H1 (cell line): ENCODE measurements around the gene PRKN. TPM values are rescaled to one million over a fixed set of nuclear protein-coding genes. Genes with fewer than 3 reads are reported as not detected.

ENCODE experiments used
- BACH1 ChIP-seq: IDR thresholded peaks from 2 replicates; pipeline ENCODE4 v1.6.1; 2012; ENCODE audit warnings: low read length, improper control_type of control experiment
- BCL11A ChIP-seq, 2 experiments: IDR thresholded peaks; one replicate each; pipeline ENCODE4 v1.6.1; 2011; ENCODE audit warnings: low read depth in 2 of 2, low read length in 2 of 2, mild to moderate bottlenecking in 2 of 2
- JUN ChIP-seq: IDR thresholded peaks from 2 replicates; pipeline ENCODE4 v1.6.1; 2011; ENCODE audit warnings: low read depth, mild to moderate bottlenecking, improper control_type of control experiment, low read length
- MAX ChIP-seq: IDR thresholded peaks from 2 replicates; pipeline ENCODE4 v1.6.1; 2012; ENCODE audit warnings: inconsistent platforms
- RAD21 ChIP-seq, 2 experiments: IDR thresholded peaks in 1 of 2; conservative IDR thresholded peaks in 1 of 2; 2 replicates each; pipeline ENCODE4 v1.6.1; 2011; ENCODE audit warnings: low read depth in 2 of 2, low read length in 2 of 2, improper control_type of control experiment in 1 of 2, inconsistent platforms in 1 of 2, mild to moderate bottlenecking in 1 of 2, moderate library complexity in 1 of 2
- RFX5 ChIP-seq: IDR thresholded peaks from 2 replicates; pipeline ENCODE4 v1.6.1; 2011; ENCODE audit warnings: low read depth, low read length, improper control_type of control experiment, borderline replicate concordance
- RXRA ChIP-seq: IDR thresholded peaks from 2 replicates; pipeline ENCODE4 v1.6.1; 2011; ENCODE audit warnings: low read depth, mild to moderate bottlenecking, low read length, moderate library complexity; ENCODE audit not compliant: insufficient read depth
- TAF7 ChIP-seq: optimal IDR thresholded peaks from 2 replicates; pipeline ENCODE3; 2011; ENCODE audit warnings: low read depth, mild to moderate bottlenecking, inconsistent platforms, low read length, moderate library complexity, borderline replicate concordance
- polyA plus RNA-seq, 7 experiments: library from polyadenylated mRNA; depleted of rRNA in 3 of 7; stranded (reverse) in 5 of 7; unstranded in 2 of 7; fragments of >200 nt in 5 of 7; fragments of 200-250 nt in 2 of 7; gene quantifications; 1 replicate in 5 of 7; 2 replicates in 1 of 7; 4 replicates in 1 of 7; pipeline versions ENCODE4 v1.2.1 to v1.2.3, GENCODE V29; 2011 to 2013; ENCODE audit warnings: missing spikeins in 2 of 7, mixed read lengths in 2 of 7
- total RNA-seq: library from RNA; stranded (reverse); fragmentation: NEBNext Ultra II Directional; extraction: Animal tissue kit (Norgen Biotek cat#: 25700); gene quantifications from 2 replicates; pipeline ENCODE4 v1.2.1, GENCODE V29; 2021
- TF ChIP-seq, protein P1 (sequence below): fragments of 300-600 bp; sonication (generic); IDR thresholded peaks from 2 replicates; pipeline ENCODE4 v1.7.1; 2012; ENCODE audit warnings: low read length, moderate library complexity, mild to moderate bottlenecking, inconsistent platforms; ENCODE audit not compliant: insufficient replicate concordance
- TF ChIP-seq, protein P2 (sequence below): IDR thresholded peaks from 2 replicates; pipeline ENCODE4 v1.6.1; 2011; ENCODE audit warnings: low read length, improper control_type of control experiment

Gene PRKN
- total and polyA plus RNA-seq, 2 of the 8 experiments (the other 6 are each of a cell fraction or from before 2014, with no cell fraction given) = 0.13 to 0.29 TPM

- TF ChIP-seq, protein P1, sequence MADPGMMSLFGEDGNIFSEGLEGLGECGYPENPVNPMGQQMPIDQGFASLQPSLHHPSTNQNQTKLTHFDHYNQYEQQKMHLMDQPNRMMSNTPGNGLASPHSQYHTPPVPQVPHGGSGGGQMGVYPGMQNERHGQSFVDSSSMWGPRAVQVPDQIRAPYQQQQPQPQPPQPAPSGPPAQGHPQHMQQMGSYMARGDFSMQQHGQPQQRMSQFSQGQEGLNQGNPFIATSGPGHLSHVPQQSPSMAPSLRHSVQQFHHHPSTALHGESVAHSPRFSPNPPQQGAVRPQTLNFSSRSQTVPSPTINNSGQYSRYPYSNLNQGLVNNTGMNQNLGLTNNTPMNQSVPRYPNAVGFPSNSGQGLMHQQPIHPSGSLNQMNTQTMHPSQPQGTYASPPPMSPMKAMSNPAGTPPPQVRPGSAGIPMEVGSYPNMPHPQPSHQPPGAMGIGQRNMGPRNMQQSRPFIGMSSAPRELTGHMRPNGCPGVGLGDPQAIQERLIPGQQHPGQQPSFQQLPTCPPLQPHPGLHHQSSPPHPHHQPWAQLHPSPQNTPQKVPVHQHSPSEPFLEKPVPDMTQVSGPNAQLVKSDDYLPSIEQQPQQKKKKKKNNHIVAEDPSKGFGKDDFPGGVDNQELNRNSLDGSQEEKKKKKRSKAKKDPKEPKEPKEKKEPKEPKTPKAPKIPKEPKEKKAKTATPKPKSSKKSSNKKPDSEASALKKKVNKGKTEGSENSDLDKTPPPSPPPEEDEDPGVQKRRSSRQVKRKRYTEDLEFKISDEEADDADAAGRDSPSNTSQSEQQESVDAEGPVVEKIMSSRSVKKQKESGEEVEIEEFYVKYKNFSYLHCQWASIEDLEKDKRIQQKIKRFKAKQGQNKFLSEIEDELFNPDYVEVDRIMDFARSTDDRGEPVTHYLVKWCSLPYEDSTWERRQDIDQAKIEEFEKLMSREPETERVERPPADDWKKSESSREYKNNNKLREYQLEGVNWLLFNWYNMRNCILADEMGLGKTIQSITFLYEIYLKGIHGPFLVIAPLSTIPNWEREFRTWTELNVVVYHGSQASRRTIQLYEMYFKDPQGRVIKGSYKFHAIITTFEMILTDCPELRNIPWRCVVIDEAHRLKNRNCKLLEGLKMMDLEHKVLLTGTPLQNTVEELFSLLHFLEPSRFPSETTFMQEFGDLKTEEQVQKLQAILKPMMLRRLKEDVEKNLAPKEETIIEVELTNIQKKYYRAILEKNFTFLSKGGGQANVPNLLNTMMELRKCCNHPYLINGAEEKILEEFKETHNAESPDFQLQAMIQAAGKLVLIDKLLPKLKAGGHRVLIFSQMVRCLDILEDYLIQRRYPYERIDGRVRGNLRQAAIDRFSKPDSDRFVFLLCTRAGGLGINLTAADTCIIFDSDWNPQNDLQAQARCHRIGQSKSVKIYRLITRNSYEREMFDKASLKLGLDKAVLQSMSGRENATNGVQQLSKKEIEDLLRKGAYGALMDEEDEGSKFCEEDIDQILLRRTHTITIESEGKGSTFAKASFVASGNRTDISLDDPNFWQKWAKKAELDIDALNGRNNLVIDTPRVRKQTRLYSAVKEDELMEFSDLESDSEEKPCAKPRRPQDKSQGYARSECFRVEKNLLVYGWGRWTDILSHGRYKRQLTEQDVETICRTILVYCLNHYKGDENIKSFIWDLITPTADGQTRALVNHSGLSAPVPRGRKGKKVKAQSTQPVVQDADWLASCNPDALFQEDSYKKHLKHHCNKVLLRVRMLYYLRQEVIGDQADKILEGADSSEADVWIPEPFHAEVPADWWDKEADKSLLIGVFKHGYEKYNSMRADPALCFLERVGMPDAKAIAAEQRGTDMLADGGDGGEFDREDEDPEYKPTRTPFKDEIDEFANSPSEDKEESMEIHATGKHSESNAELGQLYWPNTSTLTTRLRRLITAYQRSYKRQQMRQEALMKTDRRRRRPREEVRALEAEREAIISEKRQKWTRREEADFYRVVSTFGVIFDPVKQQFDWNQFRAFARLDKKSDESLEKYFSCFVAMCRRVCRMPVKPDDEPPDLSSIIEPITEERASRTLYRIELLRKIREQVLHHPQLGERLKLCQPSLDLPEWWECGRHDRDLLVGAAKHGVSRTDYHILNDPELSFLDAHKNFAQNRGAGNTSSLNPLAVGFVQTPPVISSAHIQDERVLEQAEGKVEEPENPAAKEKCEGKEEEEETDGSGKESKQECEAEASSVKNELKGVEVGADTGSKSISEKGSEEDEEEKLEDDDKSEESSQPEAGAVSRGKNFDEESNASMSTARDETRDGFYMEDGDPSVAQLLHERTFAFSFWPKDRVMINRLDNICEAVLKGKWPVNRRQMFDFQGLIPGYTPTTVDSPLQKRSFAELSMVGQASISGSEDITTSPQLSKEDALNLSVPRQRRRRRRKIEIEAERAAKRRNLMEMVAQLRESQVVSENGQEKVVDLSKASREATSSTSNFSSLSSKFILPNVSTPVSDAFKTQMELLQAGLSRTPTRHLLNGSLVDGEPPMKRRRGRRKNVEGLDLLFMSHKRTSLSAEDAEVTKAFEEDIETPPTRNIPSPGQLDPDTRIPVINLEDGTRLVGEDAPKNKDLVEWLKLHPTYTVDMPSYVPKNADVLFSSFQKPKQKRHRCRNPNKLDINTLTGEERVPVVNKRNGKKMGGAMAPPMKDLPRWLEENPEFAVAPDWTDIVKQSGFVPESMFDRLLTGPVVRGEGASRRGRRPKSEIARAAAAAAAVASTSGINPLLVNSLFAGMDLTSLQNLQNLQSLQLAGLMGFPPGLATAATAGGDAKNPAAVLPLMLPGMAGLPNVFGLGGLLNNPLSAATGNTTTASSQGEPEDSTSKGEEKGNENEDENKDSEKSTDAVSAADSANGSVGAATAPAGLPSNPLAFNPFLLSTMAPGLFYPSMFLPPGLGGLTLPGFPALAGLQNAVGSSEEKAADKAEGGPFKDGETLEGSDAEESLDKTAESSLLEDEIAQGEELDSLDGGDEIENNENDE = no peak
- no peak for TF ChIP-seq RXRA
- no peak for TF ChIP-seq RFX5
- no peak for TF ChIP-seq MAX
- TF ChIP-seq RAD21 (IDR thresholded peaks at IDR 0.05 in 1 of 2, conservative IDR thresholded peaks at IDR 0.05 in 1 of 2; ENCODE audit: low read depth in 2 of 2, low read length in 2 of 2) = no peak
- TF ChIP-seq, protein P2, sequence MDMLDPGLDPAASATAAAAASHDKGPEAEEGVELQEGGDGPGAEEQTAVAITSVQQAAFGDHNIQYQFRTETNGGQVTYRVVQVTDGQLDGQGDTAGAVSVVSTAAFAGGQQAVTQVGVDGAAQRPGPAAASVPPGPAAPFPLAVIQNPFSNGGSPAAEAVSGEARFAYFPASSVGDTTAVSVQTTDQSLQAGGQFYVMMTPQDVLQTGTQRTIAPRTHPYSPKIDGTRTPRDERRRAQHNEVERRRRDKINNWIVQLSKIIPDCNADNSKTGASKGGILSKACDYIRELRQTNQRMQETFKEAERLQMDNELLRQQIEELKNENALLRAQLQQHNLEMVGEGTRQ = no peak
- TF ChIP-seq TAF7 = no peak
- TF ChIP-seq BCL11A (IDR thresholded peaks at IDR 0.05; ENCODE audit: low read depth in 2 of 2, low read length in 2 of 2) = no peak
- no peak for TF ChIP-seq JUN
- no peak for TF ChIP-seq BACH1
Measured at GRCh38 chr6:161405418-161405817, 1322.1 kb downstream of the PRKN start (continued).
